ENCODE measurements around the gene PATL1.
A peak's percentile ranks its signal among the peaks of the same experiment; 100 is the strongest.

The PATL1 gene

DNA sequence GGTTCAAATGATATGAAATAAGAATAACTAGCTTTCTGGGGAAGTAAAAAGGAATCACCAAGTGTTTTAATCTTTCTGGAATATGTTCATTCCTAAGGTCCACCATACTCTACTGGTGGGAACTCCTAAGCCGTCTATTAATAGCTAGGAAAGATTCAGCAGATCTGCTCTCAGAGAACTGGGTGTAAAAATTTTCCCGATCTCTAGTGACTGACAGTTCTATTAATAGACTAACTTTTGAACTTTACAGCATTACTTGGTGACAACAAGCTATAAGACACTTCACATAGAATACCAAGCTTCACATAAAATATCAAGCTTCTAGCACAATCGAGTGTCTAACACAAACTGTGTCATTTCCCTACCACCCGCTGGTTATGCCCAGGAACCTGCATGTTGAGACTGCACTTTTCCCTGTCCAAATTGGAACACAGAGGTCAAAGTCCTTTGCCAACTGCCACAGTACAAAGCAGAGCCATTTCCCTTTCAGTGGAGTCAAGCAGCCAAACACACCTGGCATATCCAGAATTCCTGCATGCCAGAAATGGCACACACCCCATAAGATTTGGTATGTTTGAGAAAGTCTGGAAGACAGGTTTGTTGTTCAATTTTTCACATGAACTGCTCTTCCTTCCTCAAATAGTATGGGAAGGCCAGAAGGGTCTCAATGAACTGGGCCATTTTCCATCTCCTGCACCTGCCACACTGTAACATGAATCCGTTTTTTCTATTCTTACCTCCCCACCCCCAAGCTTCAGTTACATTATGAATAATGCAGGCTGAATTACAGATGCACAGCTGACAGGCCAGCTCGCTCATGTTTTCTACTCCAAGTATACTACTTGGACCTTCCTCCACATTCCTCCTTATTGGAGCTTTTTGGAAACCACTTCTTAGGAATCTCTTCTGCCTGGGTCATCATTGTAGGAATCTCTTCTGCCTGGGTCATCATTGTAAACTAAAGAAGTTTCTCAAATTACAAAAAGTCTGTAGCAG is 57.0 kb downstream of the PATL1 start:
- Histone ChIP-seq H3K27me3 (no peaks in the 10 kb centered on the region), H3K4me1 (peaks cover 7 to 47% (median 29%) of the 10 kb centered on the region in 4 donors), H3K9me3 (no peaks in the 10 kb centered on the region), H3K4me3 (no peak overlapping the region), H3K36me3 (peaks cover 35 to 37% (median 36%) of the 10 kb centered on the region in 3 donors), H3K27ac (peak overlapping the region; percentile 46 to 93)
- intact Hi-C loops (cut with DNase I; ENCODE audit: low total_unique reads) = loop anchor here (1.0 kb wide), 1 partner anchor 23 kb away; no protein-coding TSS in a partner anchor
- TF ChIP-seq, protein P1, sequence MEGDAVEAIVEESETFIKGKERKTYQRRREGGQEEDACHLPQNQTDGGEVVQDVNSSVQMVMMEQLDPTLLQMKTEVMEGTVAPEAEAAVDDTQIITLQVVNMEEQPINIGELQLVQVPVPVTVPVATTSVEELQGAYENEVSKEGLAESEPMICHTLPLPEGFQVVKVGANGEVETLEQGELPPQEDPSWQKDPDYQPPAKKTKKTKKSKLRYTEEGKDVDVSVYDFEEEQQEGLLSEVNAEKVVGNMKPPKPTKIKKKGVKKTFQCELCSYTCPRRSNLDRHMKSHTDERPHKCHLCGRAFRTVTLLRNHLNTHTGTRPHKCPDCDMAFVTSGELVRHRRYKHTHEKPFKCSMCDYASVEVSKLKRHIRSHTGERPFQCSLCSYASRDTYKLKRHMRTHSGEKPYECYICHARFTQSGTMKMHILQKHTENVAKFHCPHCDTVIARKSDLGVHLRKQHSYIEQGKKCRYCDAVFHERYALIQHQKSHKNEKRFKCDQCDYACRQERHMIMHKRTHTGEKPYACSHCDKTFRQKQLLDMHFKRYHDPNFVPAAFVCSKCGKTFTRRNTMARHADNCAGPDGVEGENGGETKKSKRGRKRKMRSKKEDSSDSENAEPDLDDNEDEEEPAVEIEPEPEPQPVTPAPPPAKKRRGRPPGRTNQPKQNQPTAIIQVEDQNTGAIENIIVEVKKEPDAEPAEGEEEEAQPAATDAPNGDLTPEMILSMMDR (IDR thresholded peaks at IDR 0.05) = no peak
- no peak for DNase-seq

DNA sequence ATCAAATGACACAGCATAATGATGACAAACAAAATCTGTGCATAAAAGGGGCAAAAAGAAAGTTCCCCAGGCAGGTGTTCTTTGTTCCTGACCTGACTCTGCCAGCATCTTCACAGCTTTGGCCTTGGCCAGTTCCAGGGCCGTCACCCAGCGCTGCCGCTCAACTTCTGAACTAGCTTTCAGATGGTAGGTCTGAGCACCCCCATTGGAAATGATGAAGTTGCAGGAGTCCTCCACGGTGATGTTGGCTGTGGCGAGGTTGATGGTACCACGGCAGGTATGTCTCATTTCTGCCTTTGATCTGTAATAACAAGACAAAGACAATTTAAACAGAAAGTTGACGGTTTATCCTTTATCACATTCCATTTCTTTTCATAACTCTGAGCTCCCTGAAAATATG is 58.5 kb downstream of the PATL1 start:
- TF ChIP-seq, protein P1 (IDR thresholded peaks at IDR 0.05) = no peak
- peaks cover 49 to 53% (median 51%) of the 10 kb centered on the region in 3 donors for H3K36me3 ChIP-seq
- H3K9me3 ChIP-seq = no peaks in the 10 kb centered on the region
- H3K27me3 ChIP-seq = no peaks in the 10 kb centered on the region
- no peak overlapping the region for H3K27ac ChIP-seq
- intact Hi-C loops (cut with DNase I; ENCODE audit: low total_unique reads) = no loop called here
- DNase-seq = no peak
- peaks cover 7 to 47% (median 29%) of the 10 kb centered on the region in 4 donors for H3K4me1 ChIP-seq
- H3K4me3 ChIP-seq = no peak overlapping the region

DNA sequence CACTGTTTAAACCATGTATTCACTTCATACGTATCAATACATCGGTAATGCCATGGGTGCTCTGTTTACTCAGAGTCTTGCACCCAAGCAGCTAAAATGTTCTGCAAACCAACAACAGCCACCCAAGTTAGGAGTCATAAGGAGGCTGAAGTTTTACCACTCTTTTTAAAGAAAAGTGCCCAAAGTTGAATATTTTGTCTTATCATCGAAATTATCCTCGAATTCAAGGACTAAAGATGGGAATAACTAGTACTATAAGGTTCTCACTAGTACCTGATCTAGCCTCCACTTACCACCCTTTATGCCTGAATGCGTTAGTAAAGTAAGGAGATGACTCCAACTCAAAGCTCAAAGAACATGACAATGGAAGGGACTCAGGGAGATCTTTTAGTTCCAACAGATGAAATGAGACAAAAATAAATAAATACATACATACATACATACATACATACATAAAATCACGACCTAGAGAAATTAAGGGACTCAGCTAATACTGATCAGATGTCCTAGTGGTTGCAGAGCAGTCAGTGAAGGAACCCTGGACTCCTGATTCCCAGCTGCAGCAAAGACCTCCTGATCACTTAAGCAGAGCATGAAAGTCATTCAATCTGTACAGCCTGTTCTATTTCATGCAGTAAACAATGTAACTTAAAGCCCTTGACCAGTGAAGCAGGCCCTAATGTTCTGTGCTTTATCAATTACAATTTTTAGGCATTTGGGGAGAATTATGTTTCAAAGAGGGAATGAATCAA is 61.0 kb downstream of the PATL1 start:
- intact Hi-C loops (cut with DNase I; ENCODE audit: low total_unique reads) = no loop called here
- DNase-seq = no peak
- no peaks in the 10 kb centered on the region for H3K9me3 ChIP-seq
- TF ChIP-seq, protein P1 (IDR thresholded peaks at IDR 0.05) = no peak
- H3K4me1 ChIP-seq = peaks cover 0 to 30% (median 15%) of the 10 kb centered on the region in 4 donors
- H3K27me3 ChIP-seq = no peaks in the 10 kb centered on the region
- H3K4me3 ChIP-seq = no peak overlapping the region
- no peak overlapping the region for H3K27ac ChIP-seq
- peaks cover 60 to 74% (median 63%) of the 10 kb centered on the region in 3 donors for H3K36me3 ChIP-seq

DNA sequence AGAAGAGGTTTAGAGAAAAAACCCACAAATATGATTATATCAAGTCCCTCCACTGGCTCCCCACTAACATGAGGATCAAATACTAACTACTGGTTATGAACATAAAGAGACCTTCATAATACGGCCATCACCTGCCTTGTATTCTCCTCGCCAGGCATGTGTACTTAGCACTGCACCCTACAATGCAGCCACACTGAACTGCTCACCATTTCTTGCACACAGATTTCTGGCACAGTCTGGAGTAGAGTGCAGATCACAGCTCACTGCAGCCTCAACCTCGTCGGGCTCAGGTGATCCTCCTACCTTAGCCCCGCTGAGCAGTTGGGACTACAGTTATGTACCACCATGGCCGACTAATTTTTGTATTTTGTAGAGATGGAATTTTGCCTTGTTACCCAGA is 66.4 kb downstream of the PATL1 start:
- no peaks in the 10 kb centered on the region for H3K4me1 ChIP-seq
- no peaks in the 10 kb centered on the region for H3K9me3 ChIP-seq
- intact Hi-C loops (cut with DNase I; ENCODE audit: low total_unique reads) = no loop called here
- no peak for DNase-seq
- no peak overlapping the region for H3K27ac ChIP-seq
- no peaks in the 10 kb centered on the region for H3K27me3 ChIP-seq
- TF ChIP-seq, protein P1 (IDR thresholded peaks at IDR 0.05) = no peak
- peaks cover 83 to 99% (median 85%) of the 10 kb centered on the region in 3 donors for H3K36me3 ChIP-seq
- H3K4me3 ChIP-seq = no peak overlapping the region

DNA sequence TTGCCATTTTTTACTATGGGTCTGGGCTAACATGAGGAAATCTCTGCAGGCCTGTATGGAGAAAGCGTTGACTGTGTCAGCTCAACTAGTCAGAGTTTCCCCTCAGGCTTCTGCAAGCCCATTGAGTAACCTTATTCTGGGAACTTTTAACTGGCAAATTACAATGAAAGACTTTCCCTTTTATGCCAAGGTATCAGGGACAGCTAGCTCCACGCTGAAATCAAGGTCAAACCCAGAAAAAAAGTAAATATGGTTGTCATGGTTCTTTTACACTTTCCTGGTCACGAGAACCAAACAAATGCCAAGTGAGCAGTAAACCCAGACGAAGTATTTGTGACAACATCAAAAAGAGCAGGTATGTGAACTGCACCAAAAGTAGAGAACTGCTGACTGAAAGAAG is 67.0 kb downstream of the PATL1 start:
- intact Hi-C loops (cut with DNase I; ENCODE audit: low total_unique reads) = no loop called here
- DNase-seq = no peak
- peaks cover 81 to 99% (median 85%) of the 10 kb centered on the region in 3 donors for H3K36me3 ChIP-seq
- no peak overlapping the region for H3K27ac ChIP-seq
- H3K27me3 ChIP-seq = no peaks in the 10 kb centered on the region
- H3K9me3 ChIP-seq = no peaks in the 10 kb centered on the region
- H3K4me1 ChIP-seq = no peaks in the 10 kb centered on the region
- TF ChIP-seq, protein P1 (IDR thresholded peaks at IDR 0.05) = no peak
- no peak overlapping the region for H3K4me3 ChIP-seq
